Large intestine (tissue), 3 donors: ENCODE measurements around the gene CASD1. TPM values are rescaled to one million over a fixed set of nuclear protein-coding genes. Genes with fewer than 3 reads are reported as not detected.

ENCODE experiments used
- DNase-seq, 2 donors: peaks; one replicate each; pipeline versions ENCODE4 v3.0.0 to v3.0.0-alpha.2; 2013
- H3K27ac ChIP-seq: one replicate; pipeline ENCODE4 v1.5.1; 2013; ENCODE audit warnings: low read length
- H3K27me3 ChIP-seq: 2 replicates; pipeline ENCODE4 v1.6.1; 2013; ENCODE audit warnings: low read length; ENCODE audit not compliant: control insufficient read depth, insufficient read depth
- H3K36me3 ChIP-seq: 2 replicates; pipeline ENCODE4 v1.6.1; 2013; ENCODE audit warnings: low read length; ENCODE audit not compliant: control insufficient read depth, insufficient read depth
- H3K4me1 ChIP-seq: one replicate; pipeline ENCODE4 v1.6.1; 2013; ENCODE audit warnings: low read length; ENCODE audit not compliant: control insufficient read depth, insufficient read depth
- H3K4me3 ChIP-seq: one replicate; pipeline ENCODE4 v1.5.1; 2013; ENCODE audit warnings: low read length
- H3K9me3 ChIP-seq: one replicate; pipeline ENCODE4 v1.6.1; 2013; ENCODE audit warnings: mild to moderate bottlenecking, low read depth, low read length, moderate library complexity; ENCODE audit not compliant: control insufficient read depth
- WGBS: methylation state at CpG from one replicate; pipeline ENCODE4 v1.1.5; 2013; ENCODE audit warnings: low lambda C conversion rate; ENCODE audit not compliant: insufficient coverage; 5-methylcytosine and 5-hydroxymethylcytosine counted together
- polyA plus RNA-seq: library from polyadenylated mRNA; unstranded; fragments of 120-200 nt; gene quantifications from one replicate; pipeline ENCODE4 v1.2.1, GENCODE V29; 2013

The CASD1 gene
- polyA plus RNA-seq, 1 donor = 31.0 TPM

GRCh38 chr7:94512735-94513564, 3.3 kb downstream of the CASD1 start:
- DNase-seq = peak in 1 of 2 donors; percentile 8
- H3K4me3 ChIP-seq = no peak overlapping the region
- H3K4me1 ChIP-seq = peaks cover 10% of the 10 kb centered on the region
- WGBS = 93% methylated on average over 3 of the region's 11 CpGs
- H3K27ac ChIP-seq = no peak overlapping the region
- H3K36me3 ChIP-seq = no peaks in the 10 kb centered on the region
- no peaks in the 10 kb centered on the region for H3K27me3 ChIP-seq
- peaks cover 3% of the 10 kb centered on the region for H3K9me3 ChIP-seq

- H3K9me3 ChIP-seq = peaks cover 3% of the 10 kb centered on the region
- peak in 1 of 2 donors; percentile 5 for DNase-seq
- H3K4me1 ChIP-seq = peaks cover 10% of the 10 kb centered on the region
- no peak overlapping the region for H3K27ac ChIP-seq
- no peak overlapping the region for H3K4me3 ChIP-seq
- H3K27me3 ChIP-seq = no peaks in the 10 kb centered on the region
- H3K36me3 ChIP-seq = no peaks in the 10 kb centered on the region
These were observed 3.9 kb downstream of the CASD1 start for GRCh38 chr7:94513565-94513860.

- Histone ChIP-seq H3K4me3 (no peak overlapping the region), H3K27me3 (no peaks in the 10 kb centered on the region), H3K27ac (peak overlapping the region; percentile 12), H3K36me3 (no peaks in the 10 kb centered on the region), H3K4me1 (peaks cover 10% of the 10 kb centered on the region), H3K9me3 (peaks cover 3% of the 10 kb centered on the region)
- DNase-seq = peak in 1 of 2 donors; percentile 14
- WGBS = 11% methylated on average over 1 of the region's 4 CpGs
These were observed 4.7 kb downstream of the CASD1 start for GRCh38 chr7:94514140-94514889.

GRCh38 chr7:94514917-94515316, 5.3 kb downstream of the CASD1 start:
- no peaks in the 10 kb centered on the region for H3K36me3 ChIP-seq
- peaks cover 10% of the 10 kb centered on the region for H3K4me1 ChIP-seq
- no peak overlapping the region for H3K4me3 ChIP-seq
- no peak for DNase-seq
- no peaks in the 10 kb centered on the region for H3K27me3 ChIP-seq
- H3K9me3 ChIP-seq = peaks cover 3% of the 10 kb centered on the region
- no peak overlapping the region for H3K27ac ChIP-seq

- 100% methylated on average over 1 of the region's 3 CpGs for WGBS
- no peak for DNase-seq
- H3K4me3 ChIP-seq = no peak overlapping the region
- H3K36me3 ChIP-seq = peaks cover 11% of the 10 kb centered on the region
- H3K27me3 ChIP-seq = no peaks in the 10 kb centered on the region
- no peaks in the 10 kb centered on the region for H3K4me1 ChIP-seq
- no peak overlapping the region for H3K27ac ChIP-seq
- H3K9me3 ChIP-seq = no peaks in the 10 kb centered on the region
These were observed 16.3 kb downstream of the CASD1 start for GRCh38 chr7:94525923-94526322.

GRCh38 chr7:94529516-94529915, 19.9 kb downstream of the CASD1 start:
- H3K4me1 ChIP-seq = no peaks in the 10 kb centered on the region
- H3K36me3 ChIP-seq = peaks cover 14% of the 10 kb centered on the region
- no peaks in the 10 kb centered on the region for H3K9me3 ChIP-seq
- DNase-seq = no peak
- no CpG with 5 or more reads among the region's 1 CpG for WGBS
- H3K27me3 ChIP-seq = no peaks in the 10 kb centered on the region
- no peak overlapping the region for H3K27ac ChIP-seq
- no peak overlapping the region for H3K4me3 ChIP-seq

- H3K27me3 ChIP-seq = no peaks in the 10 kb centered on the region
- H3K9me3 ChIP-seq = no peaks in the 10 kb centered on the region
- H3K36me3 ChIP-seq = peaks cover 16% of the 10 kb centered on the region
- 94% methylated on average over 3 of the region's 3 CpGs for WGBS
- H3K27ac ChIP-seq = no peak overlapping the region
- no peak overlapping the region for H3K4me3 ChIP-seq
- no peaks in the 10 kb centered on the region for H3K4me1 ChIP-seq
- no peak for DNase-seq
These were observed 20.5 kb downstream of the CASD1 start for GRCh38 chr7:94530109-94530508.

- Histone ChIP-seq H3K27me3 (no peaks in the 10 kb centered on the region), H3K9me3 (no peaks in the 10 kb centered on the region), H3K4me3 (no peak overlapping the region), H3K36me3 (peaks cover 18% of the 10 kb centered on the region), H3K27ac (no peak overlapping the region), H3K4me1 (no peaks in the 10 kb centered on the region)
- WGBS = 100% methylated on average over 2 of the region's 2 CpGs
- no peak for DNase-seq
These were observed 23.1 kb downstream of the CASD1 start for GRCh38 chr7:94532676-94533075.

GRCh38 chr7:94540428-94540827, 30.8 kb downstream of the CASD1 start:
- H3K4me1 ChIP-seq = no peaks in the 10 kb centered on the region
- H3K27me3 ChIP-seq = no peaks in the 10 kb centered on the region
- H3K4me3 ChIP-seq = no peak overlapping the region
- H3K27ac ChIP-seq = no peak overlapping the region
- H3K9me3 ChIP-seq = no peaks in the 10 kb centered on the region
- 100% methylated on average over 1 of the region's 1 CpG for WGBS
- no peak for DNase-seq
- H3K36me3 ChIP-seq = peaks cover 19% of the 10 kb centered on the region

GRCh38 chr7:94547126-94547525, 37.5 kb downstream of the CASD1 start:
- Histone ChIP-seq H3K36me3 (peaks cover 4% of the 10 kb centered on the region), H3K27ac (no peak overlapping the region), H3K9me3 (no peaks in the 10 kb centered on the region), H3K27me3 (no peaks in the 10 kb centered on the region), H3K4me1 (no peaks in the 10 kb centered on the region), H3K4me3 (no peak overlapping the region)
- no CpG with 5 or more reads among the region's 1 CpG for WGBS
- no peak for DNase-seq

- no peaks in the 10 kb centered on the region for H3K4me1 ChIP-seq
- WGBS = no CpG with 5 or more reads among the region's 2 CpGs
- no peak for DNase-seq
- no peaks in the 10 kb centered on the region for H3K9me3 ChIP-seq
- peaks cover 3% of the 10 kb centered on the region for H3K36me3 ChIP-seq
- H3K4me3 ChIP-seq = no peak overlapping the region
- no peak overlapping the region for H3K27ac ChIP-seq
- H3K27me3 ChIP-seq = no peaks in the 10 kb centered on the region
These were observed 46.4 kb downstream of the CASD1 start for GRCh38 chr7:94556028-94556427.
